ENCODE measurements around the gene STX8.
"Not testable (repeated sequence)": the region's sequence is repeated elsewhere in the genome, so short reads cannot be mapped to it uniquely, and the experiment has no call there.

STX8 gene

GRCh38 chr17:9290226-9290613 lies 285.4 kb downstream of the STX8 start:
- DNase-seq: no peak

- no peak for DNase-seq
Measured at GRCh38 chr17:9287306-9287705, 288.3 kb downstream of the STX8 start.

GRCh38 chr17:9286434-9286833 lies 289.2 kb downstream of the STX8 start:
- DNase-seq: no peak

- no peak for DNase-seq
Measured at GRCh38 chr17:9285602-9286427, 289.8 kb downstream of the STX8 start.

GRCh38 chr17:9284884-9285283 lies 290.7 kb downstream of the STX8 start:
- no peak for DNase-seq

- DNase-seq: no peak
Measured at GRCh38 chr17:9283909-9284308, 291.7 kb downstream of the STX8 start.

- DNase-seq: no peak
Measured at GRCh38 chr17:9279893-9280292, 295.7 kb downstream of the STX8 start.

GRCh38 chr17:9274973-9275372 lies 300.6 kb downstream of the STX8 start:
- no peak for DNase-seq

- no peak for DNase-seq
Measured at GRCh38 chr17:9273428-9274391, 301.9 kb downstream of the STX8 start.

- DNase-seq: no peak
Measured at GRCh38 chr17:9272501-9273200, 303.0 kb downstream of the STX8 start.

GRCh38 chr17:9271989-9272388 lies 303.6 kb downstream of the STX8 start:
- no peak for DNase-seq

GRCh38 chr17:9270921-9271320 lies 304.7 kb downstream of the STX8 start:
- DNase-seq: no peak

- DNase-seq: no peak
Measured at GRCh38 chr17:9269350-9270035, 306.1 kb downstream of the STX8 start.

- no peak for DNase-seq
Measured at GRCh38 chr17:9268546-9268945, 307.1 kb downstream of the STX8 start.

- DNase-seq: no peak
Measured at GRCh38 chr17:9266697-9267117, 308.9 kb downstream of the STX8 start.

- DNase-seq: no peak
Measured at GRCh38 chr17:9266031-9266680, 309.5 kb downstream of the STX8 start.

GRCh38 chr17:9261081-9262012 lies 314.3 kb downstream of the STX8 start:
- no peak for DNase-seq

GRCh38 chr17:9259419-9259818 lies 316.2 kb downstream of the STX8 start:
- no peak for DNase-seq

- DNase-seq: no peak
Measured at GRCh38 chr17:9258115-9259015, 317.3 kb downstream of the STX8 start.

GRCh38 chr17:9257630-9257965 lies 318.0 kb downstream of the STX8 start:
- not testable (repeated sequence) for DNase-seq

All from cerebellar nuclear complex (tissue), 1 donor.